Transverse colon (tissue), 4 donors: Measurements from ENCODE around the gene DOCK2. TPM values are rescaled to one million over a fixed set of nuclear protein-coding genes. Genes with fewer than 3 reads are reported as not detected.

Experiments
- DNase-seq: peaks from one replicate; pipeline ENCODE4 v3.0.0-alpha.2; 2019
- H3K27ac ChIP-seq, 4 donors: fragments of 200-600 bp; sonication (generic); 2 replicates each; pipeline ENCODE4 v1.5.1; 2016 to 2018; ENCODE audit warnings: inconsistent platforms in 4 of 4
- H3K27me3 ChIP-seq: fragments of 200-600 bp; sonication (generic); 2 replicates; pipeline ENCODE4 v1.5.1; 2017; ENCODE audit warnings: inconsistent platforms
- H3K36me3 ChIP-seq, 4 donors: fragments of 200-600 bp; sonication (generic); 2 replicates each; pipeline ENCODE4 v1.5.1; 2017 to 2019; ENCODE audit warnings: inconsistent platforms in 4 of 4
- H3K4me1 ChIP-seq, 4 donors: fragments of 200-600 bp; sonication (generic); 2 replicates each; pipeline ENCODE4 v1.5.1; 2017 to 2020; ENCODE audit warnings: inconsistent platforms in 4 of 4
- H3K4me3 ChIP-seq, 4 donors: fragments of 200-600 bp; sonication (generic); 1 replicate in 1 of 4; 2 replicates in 3 of 4; pipeline versions ENCODE4 v1.5.1 to v1.6.1; 2017 to 2019; ENCODE audit warnings: inconsistent platforms in 4 of 4
- H3K9me3 ChIP-seq, 2 donors: fragments of 200-600 bp; sonication (generic); 2 replicates each; pipeline ENCODE4 v1.5.1; 2017 to 2019; ENCODE audit warnings: inconsistent platforms in 2 of 2
- CTCF ChIP-seq, 5 experiments: fragments of 200-600 bp in 3 of 5; fragments of 450-650 bp in 2 of 5; sonication (generic) in 3 of 5; IDR thresholded peaks; 1 replicate in 2 of 5; 2 replicates in 3 of 5; pipeline ENCODE4 v1.5.1; 2016 to 2017; ENCODE audit warnings: antibody characterized with exemption in 5 of 5, inconsistent platforms in 3 of 5, mild to moderate bottlenecking in 2 of 5, moderate library complexity in 1 of 5
- EP300 ChIP-seq: sonication (generic); formaldehyde crosslinking; IDR thresholded peaks from one replicate; pipeline ENCODE4 v1.6.1; 2017; ENCODE audit warnings: antibody characterized with exemption, low read depth
- POLR2A ChIP-seq: fragments of 450-650 bp; IDR thresholded peaks from one replicate; pipeline ENCODE4 v1.6.1; 2016; ENCODE audit warnings: antibody characterized with exemption, mild to moderate bottlenecking, moderate library complexity
- POLR2AphosphoS5 ChIP-seq, 3 donors: sonication (generic); formaldehyde crosslinking; IDR thresholded peaks; one replicate each; pipeline ENCODE4 v1.6.1; 2016; ENCODE audit warnings: antibody characterized with exemption in 3 of 3
- WGBS, 2 donors: methylation state at CpG; one replicate each; pipeline ENCODE4 v1.1.5; 2018; ENCODE audit warnings: low coverage in 1 of 2; 5-methylcytosine and 5-hydroxymethylcytosine counted together
- in situ Hi-C, 4 donors: fragments of 200-750 bp; cut with MboI; loops; one replicate each; pipeline versions ENCODE4 v1.15.0 to v1.15.1; 2017; ENCODE audit warnings: low sequenced_read_pairs in 3 of 4, low pct_ligation_motif_present in 1 of 4, low pct_unique_long_range_greater_than_20kb in 1 of 4
- intact Hi-C: fragments of 100-400 bp; cut with DNase I; formaldehyde crosslinking; loops from one replicate; pipeline ENCODE4 v1.15.1; 2023; ENCODE audit warnings: low total_unique reads
- total RNA-seq, 4 donors: library from RNA; depleted of rRNA; stranded (reverse); fragments of >200 nt; gene quantifications; one replicate each; pipeline ENCODE4 v1.1.0, GENCODE V29; 2016

Gene DOCK2
- total RNA-seq, 4 donors from 2014 or later: 8.3 to 24.0 (median 14.3) TPM

GRCh38 chr5:169688106-169688505 lies 51.0 kb downstream of the DOCK2 start:
- no peak for DNase-seq
- no peak for TF ChIP-seq POLR2A
- TF ChIP-seq EP300: no peak
- TF ChIP-seq CTCF (IDR thresholded peaks at IDR 0.05): no peak
- no peak for TF ChIP-seq POLR2AphosphoS5 (IDR thresholded peaks at IDR 0.05)
- intact Hi-C loops (no loop called here), in situ Hi-C loops (no loop called here)
- Histone ChIP-seq H3K4me1 (no peaks in the 10 kb centered on the region), H3K4me3 (no peak overlapping the region), H3K36me3 (no peaks in the 10 kb centered on the region), H3K9me3 (no peaks in the 10 kb centered on the region), H3K27me3 (no peaks in the 10 kb centered on the region), H3K27ac (no peak overlapping the region)
- WGBS, 2 donors: 55 to 58% methylated on average over 3 of the region's 3 CpGs

- no peaks in the 10 kb centered on the region for H3K9me3 ChIP-seq
- no peaks in the 10 kb centered on the region for H3K4me1 ChIP-seq
- H3K4me3 ChIP-seq: no peak overlapping the region
- TF ChIP-seq CTCF (IDR thresholded peaks at IDR 0.05) (no peak), POLR2A (no peak), POLR2AphosphoS5 (IDR thresholded peaks at IDR 0.05) (no peak), EP300 (no peak)
- H3K27me3 ChIP-seq: no peaks in the 10 kb centered on the region
- no peak overlapping the region for H3K27ac ChIP-seq
- whole genome bisulfite sequencing, 2 donors: 20 to 41% methylated on average over 1 of the region's 1 CpG
- intact Hi-C loops (no loop called here), in situ Hi-C loops (no loop called here)
- no peaks in the 10 kb centered on the region for H3K36me3 ChIP-seq
- DNase-seq: no peak
Observed at GRCh38 chr5:169691471-169691870, 54.4 kb downstream of the DOCK2 start.

GRCh38 chr5:169694091-169694625 lies 57.1 kb downstream of the DOCK2 start:
- Histone ChIP-seq H3K9me3 (no peaks in the 10 kb centered on the region), H3K36me3 (no peaks in the 10 kb centered on the region), H3K4me3 (no peak overlapping the region), H3K27me3 (no peaks in the 10 kb centered on the region), H3K27ac (no peak overlapping the region), H3K4me1 (no peaks in the 10 kb centered on the region)
- WGBS, 2 donors: 83 to 87% methylated on average over 1 to 3 of the region's 3 CpGs
- no peak for DNase-seq
- intact Hi-C loops: no loop called here
- in situ Hi-C loops: no loop called here
- TF ChIP-seq EP300 (no peak), POLR2A (no peak), CTCF (IDR thresholded peaks at IDR 0.05) (no peak), POLR2AphosphoS5 (IDR thresholded peaks at IDR 0.05) (no peak)

- no peaks in the 10 kb centered on the region for H3K4me1 ChIP-seq
- 78 to 85% methylated on average over 2 to 6 of the region's 6 CpGs for WGBS, 2 donors
- no peaks in the 10 kb centered on the region for H3K36me3 ChIP-seq
- no peak overlapping the region for H3K27ac ChIP-seq
- no peak overlapping the region for H3K4me3 ChIP-seq
- in situ Hi-C loops (no loop called here), intact Hi-C loops (no loop called here)
- no peak for DNase-seq
- TF ChIP-seq CTCF (IDR thresholded peaks at IDR 0.05) (no peak), POLR2A (no peak), EP300 (no peak)
- no peaks in the 10 kb centered on the region for H3K9me3 ChIP-seq
- H3K27me3 ChIP-seq: no peaks in the 10 kb centered on the region
Observed at GRCh38 chr5:169695025-169695625, 58.0 kb downstream of the DOCK2 start.
